GM23338 (cell line): ENCODE measurements around the gene ADGRB2. TPM values are rescaled to one million over a fixed set of nuclear protein-coding genes. Genes with fewer than 3 reads are reported as not detected.

Experiments used
- ATAC-seq: fragments of 200-7000 bp; cut with Tn5 transposase; 3 replicates; pipeline ENCODE4 v1.9.1; 2020
- DNase-seq: peaks from one replicate; pipeline ENCODE4 v3.0.0-alpha.2; 2015; ENCODE audit warnings: low spot score
- H2AFZ ChIP-seq: fragments of 200-600 bp; sonication (generic); 2 replicates; pipeline ENCODE4 v1.8.0; 2016; ENCODE audit warnings: antibody characterized with exemption, mild to moderate bottlenecking, moderate library complexity
- H3F3A ChIP-seq: fragments of 200-600 bp; sonication (generic); replicated peaks from 2 replicates; pipeline ENCODE4 v1.8.0; 2017; ENCODE audit warnings: antibody characterized with exemption, mixed run types, low read depth
- H3K27ac ChIP-seq: fragments of 200-600 bp; sonication (generic); 2 replicates; pipeline ENCODE4 v1.6.1; 2016; ENCODE audit warnings: low read depth
- H3K27me3 ChIP-seq: fragments of 200-600 bp; sonication (generic); 2 replicates; pipeline ENCODE4 v1.8.0; 2016; ENCODE audit warnings: mild to moderate bottlenecking, mixed run types, moderate library complexity; ENCODE audit not compliant: insufficient read depth
- H3K36me3 ChIP-seq: fragments of 200-600 bp; sonication (generic); 2 replicates; pipeline ENCODE4 v1.8.0; 2016; ENCODE audit warnings: mild to moderate bottlenecking; ENCODE audit not compliant: insufficient read depth
- H3K4me1 ChIP-seq: fragments of 200-600 bp; sonication (generic); 2 replicates; pipeline ENCODE4 v1.8.0; 2016; ENCODE audit warnings: mild to moderate bottlenecking, moderate library complexity; ENCODE audit not compliant: insufficient read depth
- H3K4me2 ChIP-seq: fragments of 200-600 bp; sonication (generic); 2 replicates; pipeline ENCODE4 v1.7.1; 2017; ENCODE audit warnings: mixed run types
- H3K4me3 ChIP-seq: fragments of 200-600 bp; sonication (generic); 2 replicates; pipeline ENCODE4 v1.6.1; 2016; ENCODE audit warnings: mixed run types
- H3K79me2 ChIP-seq: fragments of 200-600 bp; sonication (generic); replicated peaks from 2 replicates; pipeline ENCODE4 v1.8.0; 2017; ENCODE audit warnings: mild to moderate bottlenecking; ENCODE audit not compliant: insufficient read depth
- H3K9me2 ChIP-seq: fragments of 200-600 bp; sonication (generic); 2 replicates; pipeline ENCODE4 v1.8.0; 2017; ENCODE audit not compliant: insufficient read depth
- H4K20me1 ChIP-seq: fragments of 200-600 bp; sonication (generic); replicated peaks from 2 replicates; pipeline ENCODE4 v1.8.0; 2017; ENCODE audit warnings: mild to moderate bottlenecking; ENCODE audit not compliant: insufficient read depth
- H3K27ac Mint-ChIP-seq: 2 replicates; pipeline ENCODE4 v1.8.0; 2020; ENCODE audit warnings: inconsistent platforms, mild to moderate bottlenecking, moderate library complexity, mixed read lengths
- H3K27me3 Mint-ChIP-seq: 3 replicates; pipeline ENCODE4 v1.8.0; 2022; ENCODE audit warnings: low read depth, mild to moderate bottlenecking, moderate library complexity, mixed read lengths, inconsistent platforms; ENCODE audit not compliant: insufficient read depth, poor library complexity
- H3K36me3 Mint-ChIP-seq: 3 replicates; pipeline ENCODE4 v1.8.0; 2021; ENCODE audit warnings: low read depth, mild to moderate bottlenecking, inconsistent platforms, moderate library complexity, mixed read lengths
- H3K4me1 Mint-ChIP-seq: 3 replicates; pipeline ENCODE4 v1.8.0; 2020; ENCODE audit warnings: mild to moderate bottlenecking, inconsistent platforms, mixed read lengths
- H3K4me3 Mint-ChIP-seq: 3 replicates; pipeline ENCODE4 v1.8.0; 2021; ENCODE audit warnings: moderate library complexity, mild to moderate bottlenecking, inconsistent platforms, mixed read lengths
- H3K9me3 Mint-ChIP-seq: 3 replicates; pipeline ENCODE4 v1.8.0; 2020; ENCODE audit warnings: moderate library complexity, mild to moderate bottlenecking, inconsistent platforms, mixed read lengths
- CREB1 ChIP-seq: fragments of 250-450 bp; sonication (Bioruptor Pico); IDR thresholded peaks from 2 replicates; pipeline ENCODE4 v1.5.0; 2020; ENCODE audit warnings: low read depth, mild to moderate bottlenecking, moderate library complexity
- ETS1 ChIP-seq: IDR thresholded peaks from 2 replicates; pipeline ENCODE4 v1.6.1; 2016; ENCODE audit warnings: antibody characterized with exemption
- EZH2 ChIP-seq: fragments of 200-600 bp; sonication (generic); IDR thresholded peaks from one replicate; pipeline ENCODE4 v1.8.0; 2017; ENCODE audit warnings: antibody characterized with exemption, mild to moderate bottlenecking, low read depth; ENCODE audit not compliant: unreplicated experiment
- EZH2phosphoT487 ChIP-seq: fragments of 200-600 bp; sonication (generic); IDR thresholded peaks from one replicate; pipeline ENCODE4 v1.8.1; 2018; ENCODE audit warnings: antibody characterized with exemption; ENCODE audit not compliant: unreplicated experiment
- NANOG ChIP-seq: IDR thresholded peaks from 2 replicates; pipeline ENCODE4 v1.6.1; 2016; ENCODE audit warnings: antibody characterized with exemption, borderline replicate concordance
- POLR2AphosphoS5 ChIP-seq: IDR thresholded peaks from 2 replicates; pipeline ENCODE4 v1.6.1; 2016; ENCODE audit warnings: antibody characterized with exemption, low read depth
- REST ChIP-seq: IDR thresholded peaks from one replicate; pipeline ENCODE4 v1.6.1; 2018; ENCODE audit warnings: antibody characterized with exemption; ENCODE audit not compliant: unreplicated experiment
- STAT1 ChIP-seq: IDR thresholded peaks from one replicate; pipeline ENCODE4 v1.6.1; 2016; ENCODE audit warnings: antibody characterized with exemption; ENCODE audit not compliant: unreplicated experiment
- ZNF114 ChIP-seq: fragments of 250-450 bp; sonication (Bioruptor Pico); IDR thresholded peaks from 2 replicates; pipeline ENCODE4 v1.5.0; 2020; ENCODE audit warnings: mild to moderate bottlenecking, moderate library complexity
- ZNF462 ChIP-seq: fragments of 250-450 bp; sonication (Bioruptor Pico); IDR thresholded peaks from 2 replicates; pipeline ENCODE4 v1.5.0; 2020; ENCODE audit warnings: mild to moderate bottlenecking, moderate library complexity
- polyA plus RNA-seq: library from polyadenylated mRNA; unstranded; fragments of >200 nt; fragmentation: Nextera tagmentation; extraction: Ambion mirVana; gene quantifications from 2 replicates; pipeline ENCODE4 v1.2.1, GENCODE V29; 2016
- total RNA-seq: library from RNA; depleted of rRNA; stranded (reverse); fragments of >200 nt; shearing (Covaris generic); gene quantifications from 2 replicates; pipeline ENCODE4 v1.2.3, GENCODE V29; 2014

Gene ADGRB2
- total and polyA plus RNA-seq, 2 experiments from 2014 or later, result 8.0 to 27.8 TPM

- TF ChIP-seq EZH2 (no peak), ETS1 (no peak), ZNF114 (no peak), EZH2phosphoT487 (no peak), REST (no peak), CREB1 (no peak)
Measured at GRCh38 chr1:31761883-31762282, 2.3 kb downstream of the ADGRB2 start (continued).

- H3K79me2 ChIP-seq, result peaks cover 13% of the 10 kb centered on the region; the same call in 1 of the 2 replicates
- H4K20me1 ChIP-seq, result peaks cover 7% of the 10 kb centered on the region; the same call in 1 of the 2 replicates
- peaks cover 23% of the 10 kb centered on the region for H3F3A ChIP-seq
- peak overlapping the region; percentile 95 for H3K4me3 ChIP-seq
- H3K27ac ChIP-seq, result peak overlapping the region; percentile 80; the same call in 1 of the 2 replicates
- no peaks in the 10 kb centered on the region for H3K9me2 ChIP-seq
- H3K9me3 Mint-ChIP-seq, result no peaks in the 10 kb centered on the region; the same call in 1 of the 3 replicates
- H3K4me2 ChIP-seq, result peak overlapping the region; percentile 98
- ATAC-seq (peak; percentile 29), DNase-seq (peak; percentile 88)
- peaks cover 56% of the 10 kb centered on the region for H3K4me1 Mint-ChIP-seq
- H3K27me3 Mint-ChIP-seq, result peaks cover 34% of the 10 kb centered on the region
- peak overlapping the region; percentile 86; the same call in 1 of the 2 replicates for H3K27ac Mint-ChIP-seq
- H3K4me1 ChIP-seq, result peaks cover 46% of the 10 kb centered on the region
- H3K36me3 ChIP-seq, result no peaks in the 10 kb centered on the region
- peak overlapping the region; percentile 86 for H2AFZ ChIP-seq
- H3K27me3 ChIP-seq, result peaks cover 24% of the 10 kb centered on the region
- no peaks in the 10 kb centered on the region for H3K36me3 Mint-ChIP-seq
- H3K4me3 Mint-ChIP-seq, result peak overlapping the region; percentile 75
- TF ChIP-seq STAT1 (no peak), ETS1 (no peak), CREB1 (peak; percentile 11; the same call in 1 of the 2 replicates), EZH2 (no peak), POLR2AphosphoS5 (peak; percentile 48), NANOG (no peak), ZNF462 (CRISPR knock-in tag) (no peak)
Measured at GRCh38 chr1:31760471-31761470, 3.4 kb downstream of the ADGRB2 start.
